SU-DHL-6 (cell line): ENCODE data around the gene AGAP1.

Experiments
- H2AFZ ChIP-seq: fragments of 200-600 bp; sonication (generic); 2 replicates; pipeline ENCODE4 v1.6.1; 2014; ENCODE audit warnings: low read depth, mild to moderate bottlenecking, moderate library complexity, mixed read lengths, antibody characterized with exemption, low read length; ENCODE audit not compliant: severe bottlenecking
- H3F3A ChIP-seq: fragments of 200-600 bp; shearing (Covaris generic); 2 replicates; pipeline ENCODE4 v1.6.0; 2016; ENCODE audit warnings: antibody characterized with exemption, mild to moderate bottlenecking; ENCODE audit not compliant: insufficient read depth
- H3K27ac ChIP-seq: fragments of 200-600 bp; sonication (generic); 2 replicates; pipeline ENCODE4 v1.5.1; 2016; ENCODE audit warnings: low read depth, mild to moderate bottlenecking, low read length, moderate library complexity, mixed read lengths
- H3K27me3 ChIP-seq: fragments of 200-600 bp; sonication (generic), shearing (Covaris generic); 2 replicates; pipeline ENCODE4 v1.6.0; 2014; ENCODE audit warnings: mild to moderate bottlenecking, low read length
- H3K36me3 ChIP-seq: fragments of 200-600 bp; sonication (generic); 2 replicates; pipeline ENCODE4 v1.6.1; 2014; ENCODE audit warnings: mild to moderate bottlenecking, low read length, mixed read lengths
- H3K4me2 ChIP-seq: fragments of 300-600, 200-600 bp; shearing (Covaris generic), sonication (generic); 2 replicates; pipeline ENCODE4 v1.6.0; 2014; ENCODE audit warnings: low read length, low read depth, mild to moderate bottlenecking; ENCODE audit not compliant: poor library complexity, severe bottlenecking
- H3K4me3 ChIP-seq: fragments of 200-600 bp; sonication (generic); 2 replicates; pipeline ENCODE4 v1.5.1; 2014; ENCODE audit warnings: antibody characterized with exemption, low read length, mild to moderate bottlenecking, mixed read lengths; ENCODE audit not compliant: insufficient read depth, poor library complexity, severe bottlenecking
- H3K79me2 ChIP-seq: fragments of 200-600 bp; sonication (generic); 2 replicates; pipeline ENCODE4 v1.6.1; 2014; ENCODE audit warnings: mild to moderate bottlenecking, low read length, moderate library complexity; ENCODE audit not compliant: insufficient read depth
- H3K9ac ChIP-seq: fragments of 200-600 bp; sonication (generic); 2 replicates; pipeline ENCODE4 v1.7.0; 2014; ENCODE audit warnings: mild to moderate bottlenecking, low read length
- H3K9me2 ChIP-seq: fragments of 200-600 bp; sonication (generic); replicated peaks from 2 replicates; pipeline ENCODE4 v1.6.1; 2014; ENCODE audit warnings: low read length; ENCODE audit not compliant: insufficient read depth
- H3K9me3 ChIP-seq: fragments of 200-600 bp; sonication (generic); 2 replicates; pipeline ENCODE4 v1.6.1; 2014; ENCODE audit warnings: low read length, mixed read lengths; ENCODE audit not compliant: insufficient read depth
- H4K20me1 ChIP-seq: fragments of 200-600 bp; sonication (generic); 2 replicates; pipeline ENCODE4 v1.6.1; 2014; ENCODE audit warnings: low read depth, mild to moderate bottlenecking, antibody characterized with exemption, low read length, moderate library complexity, mixed read lengths
- EZH2phosphoT487 ChIP-seq: fragments of 200-600 bp; sonication (generic), shearing (Covaris generic); conservative IDR thresholded peaks from 2 replicates; pipeline ENCODE4 v1.6.1; 2018; ENCODE audit warnings: mild to moderate bottlenecking, antibody characterized with exemption, low read length, moderate library complexity, mixed read lengths
- TF ChIP-seq, protein P1 (sequence below): fragments of 200-600 bp; sonication (generic); IDR thresholded peaks from one replicate; pipeline ENCODE4 v1.5.1; 2017; ENCODE audit warnings: antibody characterized with exemption, mild to moderate bottlenecking, low read length, moderate library complexity; ENCODE audit not compliant: insufficient read depth, poor library complexity, severe bottlenecking

The AGAP1 gene

DNA sequence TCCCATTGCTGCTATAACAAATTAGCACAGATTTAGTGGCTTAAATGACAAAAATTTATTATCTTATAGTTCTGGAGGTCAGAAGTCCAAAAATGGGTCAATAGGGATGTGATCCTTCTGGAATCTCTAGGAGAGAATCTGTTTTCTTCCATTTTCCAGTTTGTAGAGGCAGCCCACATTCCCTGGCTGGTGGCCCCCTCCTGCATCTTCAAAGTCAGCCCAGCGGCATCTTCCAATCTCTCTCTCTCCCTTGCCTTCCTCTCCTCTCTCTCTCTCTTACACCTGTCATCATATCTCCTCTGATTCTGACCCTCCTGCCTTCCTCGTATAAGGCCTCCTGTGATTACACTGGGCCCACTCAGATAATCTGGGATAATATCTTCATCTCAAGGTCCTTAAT, 3.9 kb upstream of the AGAP1 start:
- H3K27ac ChIP-seq = no peak overlapping the region

DNA sequence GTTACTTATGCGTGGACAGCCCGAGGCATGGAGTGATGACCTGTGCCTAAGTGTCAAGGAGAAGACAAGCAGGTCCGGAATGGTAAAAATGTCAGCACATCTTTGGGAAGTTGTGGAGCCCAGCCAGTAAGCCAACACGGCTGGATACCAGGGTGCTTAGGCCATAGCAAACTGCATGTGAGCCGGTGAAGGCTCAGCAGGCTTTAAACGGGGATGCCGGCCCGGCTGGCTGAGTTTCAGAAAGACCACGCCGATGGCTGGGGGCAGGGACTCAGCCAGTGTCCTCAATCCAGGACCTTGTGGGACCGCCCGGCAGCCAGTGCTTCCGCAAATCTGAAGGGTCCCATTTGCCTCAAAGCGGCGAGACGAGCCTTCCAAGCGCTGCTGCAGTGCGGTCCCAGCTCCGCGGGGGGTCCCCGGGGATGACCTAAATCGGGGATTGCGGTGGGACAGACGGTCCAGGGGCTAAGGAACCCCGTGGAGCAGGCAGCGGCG, 946 bp upstream of the AGAP1 start:
- H3K27ac ChIP-seq = no peak overlapping the region
- no peaks in the 10 kb centered on the region for H3K27me3 ChIP-seq
- no peaks in the 10 kb centered on the region for H3K36me3 ChIP-seq
- H3K9ac ChIP-seq = no peak overlapping the region
- no peaks in the 10 kb centered on the region for H4K20me1 ChIP-seq
- H3K9me2 ChIP-seq = no peaks in the 10 kb centered on the region
- H3K4me2 ChIP-seq = no peak overlapping the region
- no peak overlapping the region for H2AFZ ChIP-seq
- no peaks in the 10 kb centered on the region for H3K79me2 ChIP-seq
- H3K4me3 ChIP-seq = no peak overlapping the region
- no peaks in the 10 kb centered on the region for H3K9me3 ChIP-seq
- no peaks in the 10 kb centered on the region for H3F3A ChIP-seq
- no peak for TF ChIP-seq EZH2phosphoT487
- TF ChIP-seq, protein P1, sequence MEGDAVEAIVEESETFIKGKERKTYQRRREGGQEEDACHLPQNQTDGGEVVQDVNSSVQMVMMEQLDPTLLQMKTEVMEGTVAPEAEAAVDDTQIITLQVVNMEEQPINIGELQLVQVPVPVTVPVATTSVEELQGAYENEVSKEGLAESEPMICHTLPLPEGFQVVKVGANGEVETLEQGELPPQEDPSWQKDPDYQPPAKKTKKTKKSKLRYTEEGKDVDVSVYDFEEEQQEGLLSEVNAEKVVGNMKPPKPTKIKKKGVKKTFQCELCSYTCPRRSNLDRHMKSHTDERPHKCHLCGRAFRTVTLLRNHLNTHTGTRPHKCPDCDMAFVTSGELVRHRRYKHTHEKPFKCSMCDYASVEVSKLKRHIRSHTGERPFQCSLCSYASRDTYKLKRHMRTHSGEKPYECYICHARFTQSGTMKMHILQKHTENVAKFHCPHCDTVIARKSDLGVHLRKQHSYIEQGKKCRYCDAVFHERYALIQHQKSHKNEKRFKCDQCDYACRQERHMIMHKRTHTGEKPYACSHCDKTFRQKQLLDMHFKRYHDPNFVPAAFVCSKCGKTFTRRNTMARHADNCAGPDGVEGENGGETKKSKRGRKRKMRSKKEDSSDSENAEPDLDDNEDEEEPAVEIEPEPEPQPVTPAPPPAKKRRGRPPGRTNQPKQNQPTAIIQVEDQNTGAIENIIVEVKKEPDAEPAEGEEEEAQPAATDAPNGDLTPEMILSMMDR = no peak

More for the DNA sequence above, 3.9 kb upstream of the AGAP1 start:
- H3K9me2 ChIP-seq = no peaks in the 10 kb centered on the region
- H3K27me3 ChIP-seq = no peaks in the 10 kb centered on the region
- H4K20me1 ChIP-seq = no peaks in the 10 kb centered on the region
- H2AFZ ChIP-seq = no peak overlapping the region
- no peaks in the 10 kb centered on the region for H3F3A ChIP-seq
- no peak overlapping the region for H3K4me3 ChIP-seq
- H3K9me3 ChIP-seq = no peaks in the 10 kb centered on the region
- TF ChIP-seq EZH2phosphoT487 = no peak
- TF ChIP-seq, protein P1 = no peak
- H3K79me2 ChIP-seq = no peaks in the 10 kb centered on the region
- no peak overlapping the region for H3K9ac ChIP-seq
- H3K36me3 ChIP-seq = no peaks in the 10 kb centered on the region
- no peak overlapping the region for H3K4me2 ChIP-seq

DNA sequence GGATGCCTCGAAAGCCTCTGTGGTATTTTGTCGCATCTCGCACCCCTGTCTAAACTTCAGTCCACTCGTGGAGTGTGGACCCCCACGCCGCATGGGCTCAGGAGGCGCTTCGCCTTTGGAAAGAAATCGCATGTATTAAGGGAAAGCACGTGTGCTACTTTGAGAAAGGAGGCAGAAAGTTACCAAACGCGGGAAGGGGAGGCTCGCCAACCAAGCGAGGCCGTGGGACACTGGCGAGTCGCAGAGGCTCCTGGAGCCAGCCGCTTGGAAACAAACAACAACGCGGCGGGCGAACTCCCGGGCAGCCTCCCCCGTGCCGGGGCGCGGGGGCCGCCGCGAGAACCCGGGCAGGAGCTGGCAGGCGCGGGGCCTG, 455 bp upstream of the AGAP1 start:
- H3K4me3 ChIP-seq = no peak overlapping the region

More for the DNA sequence above, 455 bp upstream of the AGAP1 start:
- no peak for TF ChIP-seq EZH2phosphoT487
- TF ChIP-seq, protein P1 = no peak
- H3K27me3 ChIP-seq = no peaks in the 10 kb centered on the region
- no peaks in the 10 kb centered on the region for H3K9me3 ChIP-seq
- no peaks in the 10 kb centered on the region for H3K36me3 ChIP-seq
- no peaks in the 10 kb centered on the region for H3F3A ChIP-seq
- H3K4me2 ChIP-seq = no peak overlapping the region
- no peak overlapping the region for H3K9ac ChIP-seq
- no peaks in the 10 kb centered on the region for H4K20me1 ChIP-seq
- no peak overlapping the region for H2AFZ ChIP-seq
- H3K27ac ChIP-seq = no peak overlapping the region
- no peaks in the 10 kb centered on the region for H3K79me2 ChIP-seq
- H3K9me2 ChIP-seq = no peaks in the 10 kb centered on the region
